Activated T-helper 2 cell treated with anti-CD3 and anti-CD28 coated beads, Interferon-gamma antibody, Interleukin-2, Interleukin-4, amounts not matched to agents 10 μg/mL and 5 μg/mL and 100 μg/mL, durations not matched to agents 14 hours and 24 hours and 36 hours (primary cell): ENCODE measurements around the gene YARS1. TPM values are rescaled to one million over a fixed set of nuclear protein-coding genes. Genes with fewer than 3 reads are reported as not detected.

ENCODE experiments used
- DNase-seq: peaks from one replicate; pipeline ENCODE4 v3.0.0; 2021; ENCODE audit warnings: low spot score
- H3K27ac Mint-ChIP-seq: one replicate; pipeline ENCODE4 v1.8.0; 2021; ENCODE audit warnings: mixed read lengths
- H3K27me3 Mint-ChIP-seq: one replicate; pipeline ENCODE4 v1.8.0; 2021; ENCODE audit warnings: low read depth, mixed read lengths
- H3K36me3 Mint-ChIP-seq: one replicate; pipeline ENCODE4 v1.8.0; 2021; ENCODE audit warnings: low read depth, mixed read lengths
- H3K4me1 Mint-ChIP-seq: one replicate; pipeline ENCODE4 v1.8.0; 2021; ENCODE audit warnings: low read depth, mixed read lengths
- H3K4me3 Mint-ChIP-seq: one replicate; pipeline ENCODE4 v1.8.0; 2021; ENCODE audit warnings: low read depth, mild to moderate bottlenecking, moderate library complexity, mixed read lengths
- H3K9me3 Mint-ChIP-seq: one replicate; pipeline ENCODE4 v1.8.0; 2021; ENCODE audit warnings: mixed read lengths
- intact Hi-C: fragments of 100-400 bp; cut with micrococcal nuclease; formaldehyde crosslinking; loops from one replicate; pipeline ENCODE4 v1.15.1; 2023
- total RNA-seq: library from RNA; stranded (reverse); gene quantifications from 2 replicates; pipeline ENCODE4 v1.2.3, GENCODE V29; 2022

The YARS1 gene
- total RNA-seq, 1 donor from 2014 or later = 155 TPM

DNA sequence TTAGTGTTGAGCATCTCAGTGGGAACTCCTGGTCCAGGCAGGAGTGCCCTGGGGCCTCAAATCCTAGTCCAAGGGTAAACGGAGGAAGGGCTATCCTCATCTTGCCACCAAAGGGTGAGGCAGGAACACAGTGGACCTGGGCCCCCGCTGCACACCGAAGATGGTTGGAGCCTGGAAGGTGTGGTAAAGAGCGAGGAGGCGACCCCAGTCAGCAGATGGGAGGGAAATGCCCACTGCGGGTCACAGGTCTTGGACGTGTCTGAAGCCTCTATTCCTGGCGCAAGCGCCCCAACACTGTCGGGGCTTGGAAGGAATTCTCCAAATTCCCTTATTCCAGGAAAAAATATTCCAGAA, 76.1 kb downstream of the YARS1 start:
- H3K27me3 Mint-ChIP-seq = peaks cover 35% of the 10 kb centered on the region
- no peaks in the 10 kb centered on the region for H3K9me3 Mint-ChIP-seq
- H3K4me3 Mint-ChIP-seq = peak overlapping the region; percentile 69
- intact Hi-C loops = no loop called here
- H3K27ac Mint-ChIP-seq = no peak overlapping the region
- H3K4me1 Mint-ChIP-seq = no peaks in the 10 kb centered on the region
- H3K36me3 Mint-ChIP-seq = no peaks in the 10 kb centered on the region
- DNase-seq = no peak

DNA sequence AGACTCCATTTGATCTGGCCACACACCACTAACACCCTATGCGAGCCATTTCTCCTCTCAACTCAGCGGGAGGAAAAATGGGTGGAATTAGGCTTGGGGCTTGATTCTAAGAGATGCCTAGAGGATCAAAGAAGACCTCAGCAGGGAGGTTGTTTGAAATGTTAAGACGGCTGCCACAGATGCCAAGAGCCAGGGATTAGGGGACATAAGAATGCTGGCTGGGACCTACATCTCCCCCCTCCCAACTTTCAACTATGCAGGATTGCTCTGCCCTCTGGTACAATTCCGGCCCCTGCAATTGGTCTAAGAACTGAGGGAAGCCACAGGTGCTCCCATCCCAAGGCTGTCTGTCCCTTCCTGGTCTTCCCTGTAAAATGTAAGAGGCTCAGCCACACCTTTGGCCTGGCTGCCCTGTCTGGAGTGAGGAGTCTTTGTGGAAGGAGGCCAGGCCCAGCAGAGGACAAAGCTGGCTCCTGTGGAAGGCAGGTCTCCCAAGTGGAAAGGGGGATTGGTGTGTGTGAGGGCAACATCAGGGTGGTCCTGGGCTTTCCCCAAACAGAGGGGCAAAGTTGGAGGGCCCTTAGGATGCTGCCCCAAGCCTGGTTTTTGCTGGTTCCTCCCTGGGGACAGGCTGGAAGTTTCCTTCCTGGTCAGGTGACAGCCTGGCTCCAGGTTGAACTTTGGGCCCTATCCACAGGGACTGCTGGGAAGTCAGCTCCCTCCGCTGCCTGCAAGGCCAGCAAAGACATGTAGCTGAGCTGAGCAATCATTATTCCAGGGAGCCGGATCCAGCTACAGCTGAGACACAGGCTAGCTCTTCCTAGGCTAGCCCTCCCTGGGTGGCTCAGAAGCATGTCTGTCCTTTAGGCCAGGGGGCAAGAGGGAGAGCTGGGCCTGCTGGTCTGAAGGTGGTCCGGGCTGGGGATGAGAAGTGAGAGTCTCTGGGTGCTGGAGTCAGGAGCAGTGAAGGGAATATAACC, 80.1 kb downstream of the YARS1 start:
- H3K36me3 Mint-ChIP-seq = no peaks in the 10 kb centered on the region
- H3K4me1 Mint-ChIP-seq = no peaks in the 10 kb centered on the region
- H3K27me3 Mint-ChIP-seq = peaks cover 16% of the 10 kb centered on the region
- H3K4me3 Mint-ChIP-seq = no peak overlapping the region
- DNase-seq = no peak
- H3K27ac Mint-ChIP-seq = no peak overlapping the region
- no peaks in the 10 kb centered on the region for H3K9me3 Mint-ChIP-seq
- intact Hi-C loops = no loop called here

DNA sequence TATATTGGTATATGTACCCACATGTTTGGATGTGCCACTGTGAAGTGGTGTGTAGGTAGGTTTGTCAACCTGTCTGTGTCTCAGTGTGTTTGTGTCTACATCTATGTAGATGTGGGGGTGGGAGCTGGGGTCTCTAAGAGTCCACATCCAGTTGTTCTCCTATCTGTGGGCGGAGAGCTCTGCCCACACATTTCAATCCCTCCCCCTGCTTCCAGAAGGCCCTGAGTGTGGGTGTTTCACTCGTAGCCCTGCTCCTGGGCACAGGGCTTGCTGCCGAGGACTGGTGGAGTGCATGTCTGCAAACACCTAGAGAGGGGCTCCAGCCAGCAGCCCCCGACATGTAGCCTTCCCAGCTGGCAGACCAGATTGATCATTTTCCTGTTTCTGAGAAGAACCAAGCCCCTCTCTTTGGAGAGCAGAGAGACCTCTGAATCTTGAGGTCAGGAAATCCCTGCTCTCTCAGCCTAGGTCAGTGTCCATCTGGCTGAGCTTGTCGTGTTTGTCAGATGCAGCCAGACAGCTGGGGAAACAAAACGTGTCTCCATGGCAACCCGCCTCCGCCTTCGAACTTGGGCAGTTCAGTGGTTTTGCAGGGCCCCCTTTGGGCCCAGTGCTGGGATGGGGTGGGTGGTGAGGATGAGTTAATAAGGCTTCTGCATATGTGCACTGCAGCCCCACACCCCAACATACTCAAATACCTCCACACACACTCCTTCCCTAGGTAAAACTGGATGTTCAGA, 83.4 kb downstream of the YARS1 start:
- Mint-ChIP-seq H3K4me3 (no peak overlapping the region), H3K36me3 (no peaks in the 10 kb centered on the region), H3K4me1 (peaks cover 6% of the 10 kb centered on the region), H3K27ac (no peak overlapping the region), H3K9me3 (no peaks in the 10 kb centered on the region), H3K27me3 (peaks cover 4% of the 10 kb centered on the region)
- intact Hi-C loops = no loop called here
- no peak for DNase-seq

- intact Hi-C loops = no loop called here
- no peak overlapping the region for H3K4me3 Mint-ChIP-seq
- no peak overlapping the region for H3K27ac Mint-ChIP-seq
- H3K27me3 Mint-ChIP-seq = peaks cover 4% of the 10 kb centered on the region
- DNase-seq = no peak
- H3K9me3 Mint-ChIP-seq = no peaks in the 10 kb centered on the region
- no peaks in the 10 kb centered on the region for H3K36me3 Mint-ChIP-seq
- peaks cover 18% of the 10 kb centered on the region for H3K4me1 Mint-ChIP-seq
These were observed 87.7 kb downstream of the YARS1 start for GRCh38 chr1:32729254-32730046.

- Mint-ChIP-seq H3K27me3 (peaks cover 4% of the 10 kb centered on the region), H3K4me3 (no peak overlapping the region), H3K4me1 (peaks cover 19% of the 10 kb centered on the region), H3K36me3 (no peaks in the 10 kb centered on the region), H3K9me3 (no peaks in the 10 kb centered on the region), H3K27ac (no peak overlapping the region)
- no peak for DNase-seq
- intact Hi-C loops = no loop called here
These were observed 88.6 kb downstream of the YARS1 start for GRCh38 chr1:32728413-32729077.

- intact Hi-C loops = no loop called here
- no peak for DNase-seq
- Mint-ChIP-seq H3K9me3 (no peaks in the 10 kb centered on the region), H3K4me1 (peaks cover 19% of the 10 kb centered on the region), H3K36me3 (no peaks in the 10 kb centered on the region), H3K27ac (no peak overlapping the region), H3K4me3 (no peak overlapping the region), H3K27me3 (peaks cover 4% of the 10 kb centered on the region)
These were observed 89.3 kb downstream of the YARS1 start for GRCh38 chr1:32727876-32728275.

DNA sequence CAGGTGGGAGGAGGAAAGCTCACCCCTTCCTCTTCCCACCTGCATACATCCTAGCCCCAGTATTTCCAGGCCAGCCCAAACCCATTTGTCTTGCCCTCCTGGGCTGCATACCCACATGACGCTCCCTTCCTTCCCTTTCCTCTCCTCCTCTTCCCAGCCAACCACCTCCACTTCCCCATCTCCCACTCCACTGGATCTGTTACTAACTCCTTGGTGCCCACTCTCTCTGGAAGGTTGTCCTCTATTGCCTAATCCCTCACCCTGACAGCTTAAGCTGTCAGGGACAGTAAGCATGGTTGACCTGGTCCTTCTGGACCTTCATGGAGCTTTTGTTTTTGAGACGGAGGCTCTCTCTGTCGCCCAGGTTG, 91.6 kb downstream of the YARS1 start:
- Mint-ChIP-seq H3K27me3 (peaks cover 9% of the 10 kb centered on the region), H3K4me3 (no peak overlapping the region), H3K4me1 (peaks cover 13% of the 10 kb centered on the region), H3K27ac (no peak overlapping the region), H3K9me3 (no peaks in the 10 kb centered on the region), H3K36me3 (no peaks in the 10 kb centered on the region)
- intact Hi-C loops = no loop called here
- no peak for DNase-seq

Other genes with a start within 250 kb of the YARS1 start
- gene ZBTB8OS, start 166.8 kb downstream of the YARS1 start, total RNA-seq = 48.0 and 49.8 TPM in 2 replicates
- gene RBBP4, start 166.2 kb downstream of the YARS1 start, total RNA-seq = 325 TPM in 2 replicates
- gene SYNC, start 114.6 kb downstream of the YARS1 start, total RNA-seq = not detected in 2 replicates
- gene S100PBP, start 295 bp upstream of the YARS1 start, total RNA-seq = 50.2 and 50.5 TPM in 2 replicates
- not detected in 2 replicates for gene FNDC5, start 53.6 kb upstream of the YARS1 start, total RNA-seq
- gene HPCA, start 69.1 kb upstream of the YARS1 start, total RNA-seq = 0.62 TPM in 1 of 2 replicates, not detected in the other
- gene TMEM54, start 84.0 kb upstream of the YARS1 start, total RNA-seq = 0.66 and 1.5 TPM in 2 replicates
- 50.4 and 52.5 TPM in 2 replicates for gene RNF19B, start 147.5 kb upstream of the YARS1 start, total RNA-seq
- 349 TPM in 2 replicates for gene AK2, start 219.5 kb upstream of the YARS1 start, total RNA-seq